Panc1 (cell line): ENCODE data around the gene KAZN. TPM values are rescaled to one million over a fixed set of nuclear protein-coding genes. Genes with fewer than 3 reads are reported as not detected.

Source experiments
- ATAC-seq: fragments of 200-7000 bp; cut with Tn5 transposase; 2 replicates; pipeline ENCODE4 v1.9.1; 2020; ENCODE audit warnings: mild to moderate bottlenecking, moderate library complexity
- BruUV-seq: library from RNA; stranded (reverse); fragments of 400-500 nt; replicated peaks from 2 replicates; lab custom pipeline; 2021; lab: Mats Ljungman, UMichigan
- CTCF ChIA-PET: fragments of 300-600 bp; sonication (Branson Sonifier 250); formaldehyde crosslinking; loops from one replicate; lab custom pipeline; 2022; ENCODE audit warnings: antibody characterized with exemption; lab: Charles Lee
- POLR2A ChIA-PET: fragments of 300-600 bp; sonication (Branson Sonifier 250); formaldehyde crosslinking; loops from one replicate; lab custom pipeline; 2022; ENCODE audit warnings: antibody characterized with exemption; lab: Charles Lee
- DNase-seq: peaks from one replicate; pipeline ENCODE4 v3.0.0-alpha.2; 2010; ENCODE audit warnings: low read depth, low spot score
- H3K27ac ChIP-seq: 2 replicates; pipeline ENCODE4 v1.5.1; 2011; ENCODE audit warnings: mild to moderate bottlenecking, low read length, inconsistent platforms
- H3K27me3 ChIP-seq: fragments of 200-500 bp; sonication (Bioruptor generic); 2 replicates; pipeline ENCODE4 v1.6.0; 2014; ENCODE audit warnings: low read length, inconsistent platforms; ENCODE audit not compliant: control insufficient read depth, insufficient read depth
- H3K36me3 ChIP-seq: fragments of 200-500 bp; sonication (Bioruptor generic); 2 replicates; pipeline ENCODE4 v1.5.1; 2014; ENCODE audit warnings: inconsistent platforms, mild to moderate bottlenecking, low read length, moderate library complexity; ENCODE audit not compliant: control insufficient read depth, insufficient read depth
- H3K4me1 ChIP-seq: 2 replicates; pipeline ENCODE4 v1.5.1; 2011; ENCODE audit warnings: inconsistent platforms, mild to moderate bottlenecking, low read length, moderate library complexity; ENCODE audit not compliant: control insufficient read depth, insufficient read depth
- H3K4me3 ChIP-seq, 2 experiments: 2 replicates each; pipeline ENCODE4 v1.5.1; 2011 to 2012; ENCODE audit warnings: low read depth in 2 of 2, low read length in 2 of 2, mild to moderate bottlenecking in 2 of 2, inconsistent platforms in 1 of 2, moderate library complexity in 1 of 2
- H3K9me3 ChIP-seq: fragments of 200-500 bp; sonication (Bioruptor generic); 2 replicates; pipeline ENCODE4 v1.5.1; 2014; ENCODE audit warnings: low read depth, mild to moderate bottlenecking, inconsistent platforms, low read length, moderate library complexity; ENCODE audit not compliant: control insufficient read depth, insufficient read depth
- CTCF ChIP-seq: fragments of 450-650 bp; IDR thresholded peaks from 2 replicates; pipeline ENCODE4 v1.5.1; 2017; ENCODE audit warnings: mild to moderate bottlenecking
- POLR2AphosphoS5 ChIP-seq: IDR thresholded peaks from 2 replicates; pipeline ENCODE4 v1.6.1; 2012; ENCODE audit warnings: mild to moderate bottlenecking, low read depth, low read length, moderate library complexity
- REST ChIP-seq, 2 experiments: IDR thresholded peaks; 2 replicates each; pipeline ENCODE4 v1.6.1; 2011 to 2012; ENCODE audit warnings: low read depth in 2 of 2, control low read depth in 1 of 2, low read length in 1 of 2, mild to moderate bottlenecking in 1 of 2, moderate library complexity in 1 of 2; ENCODE audit not compliant: insufficient read depth in 1 of 2
- SIN3A ChIP-seq: IDR thresholded peaks from 2 replicates; pipeline ENCODE4 v1.6.1; 2012; ENCODE audit warnings: low read depth, mild to moderate bottlenecking, low read length, moderate library complexity, borderline replicate concordance; ENCODE audit not compliant: insufficient read depth
- TCF7L2 ChIP-seq: IDR thresholded peaks from 2 replicates; pipeline ENCODE4 v1.6.1; 2011; ENCODE audit warnings: mild to moderate bottlenecking, low read depth, low read length, inconsistent platforms
- in situ Hi-C: cut with HindIII; loops from 2 replicates; pipeline ENCODE4 v1.10.0; 2016; ENCODE audit warnings: low sequenced_read_pairs, low pct_unique_long_range_greater_than_20kb
- intact Hi-C: fragments of 100-400 bp; cut with micrococcal nuclease; formaldehyde crosslinking; loops from one replicate; pipeline ENCODE4 v1.10.0; 2022; ENCODE audit not compliant: unreplicated experiment
- total RNA-seq: library from RNA; stranded (reverse); gene quantifications from one replicate; pipeline ENCODE4 v1.2.1, GENCODE V29; 2021; ENCODE audit not compliant: unreplicated experiment

The KAZN gene
- total RNA-seq, 1 experiment from 2014 or later = 6.6 TPM

- peaks cover 21% of the 10 kb centered on the region for H3K27me3 ChIP-seq
- H3K9me3 ChIP-seq = no peaks in the 10 kb centered on the region
- H3K36me3 ChIP-seq = no peaks in the 10 kb centered on the region
- in situ Hi-C loops (no loop called here), intact Hi-C loops (no loop called here)
- BruUV-seq = no TSS peak
- H3K4me1 ChIP-seq = no peaks in the 10 kb centered on the region
- no peak overlapping the region for H3K27ac ChIP-seq
- CTCF ChIA-PET = no interaction called here
- H3K4me3 ChIP-seq = no peak overlapping the region
- no peak for TF ChIP-seq CTCF
- ATAC-seq = no peak
- DNase-seq = no peak
- POLR2A ChIA-PET = no interaction called here
Observed at GRCh38 chr1:14877224-14877623, 278.7 kb downstream of the KAZN start.

GRCh38 chr1:14878124-14878523 is 279.6 kb downstream of the KAZN start:
- TF ChIP-seq SIN3A (no peak), TCF7L2 (no peak), REST (IDR thresholded peaks at IDR 0.05; ENCODE audit: insufficient read depth in 1 of 2, low read depth in 2 of 2, low read length in 1 of 2) (no peak), POLR2AphosphoS5 (no peak), CTCF (no peak)
- Histone ChIP-seq H3K4me1 (no peaks in the 10 kb centered on the region), H3K36me3 (no peaks in the 10 kb centered on the region), H3K27me3 (peaks cover 21% of the 10 kb centered on the region), H3K4me3 (no peak overlapping the region), H3K27ac (no peak overlapping the region), H3K9me3 (no peaks in the 10 kb centered on the region)
- no TSS peak for BruUV-seq
- ATAC-seq (no peak), DNase-seq (no peak)
- CTCF ChIA-PET = no interaction called here
- in situ Hi-C loops (no loop called here), intact Hi-C loops (no loop called here)
- POLR2A ChIA-PET = no interaction called here

DNA sequence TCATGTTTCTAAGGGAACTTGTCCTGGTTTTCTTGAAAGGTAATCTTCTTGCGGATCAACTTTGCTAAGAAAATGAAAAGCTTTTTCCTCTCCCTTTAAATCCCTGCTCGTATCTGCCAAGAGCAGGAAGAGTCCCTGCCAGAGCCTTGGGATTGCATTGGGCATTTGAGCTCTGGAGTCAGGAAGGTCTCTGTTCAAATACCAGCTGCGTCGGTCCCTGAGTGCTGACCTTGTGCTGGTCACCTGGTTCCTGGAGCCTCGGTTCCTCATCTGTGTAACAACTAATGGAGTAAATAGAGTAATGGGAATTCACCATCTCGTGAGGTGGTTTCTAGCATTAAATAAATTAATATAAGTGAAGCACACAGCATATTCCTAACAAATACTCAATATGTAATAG is 280.5 kb downstream of the KAZN start:
- Histone ChIP-seq H3K4me1 (no peaks in the 10 kb centered on the region), H3K36me3 (no peaks in the 10 kb centered on the region), H3K27me3 (peaks cover 19% of the 10 kb centered on the region), H3K27ac (no peak overlapping the region), H3K4me3 (no peak overlapping the region), H3K9me3 (no peaks in the 10 kb centered on the region)
- intact Hi-C loops = no loop called here
- in situ Hi-C loops = no loop called here
- POLR2A ChIA-PET = no interaction called here
- TF ChIP-seq SIN3A = no peak
- no peak for TF ChIP-seq REST (IDR thresholded peaks at IDR 0.05; ENCODE audit: insufficient read depth in 1 of 2, low read depth in 2 of 2, low read length in 1 of 2)
- TF ChIP-seq CTCF = no peak
- no peak for TF ChIP-seq POLR2AphosphoS5
- TF ChIP-seq TCF7L2 = no peak
- DNase-seq = no peak
- CTCF ChIA-PET = no interaction called here
- ATAC-seq = no peak
- BruUV-seq = no TSS peak
